OCI-LY7 (cell line): Measurements from ENCODE around the gene ZFP36L2.
A peak's percentile ranks its signal among the peaks of the same experiment; 100 is the strongest.

Source experiments
- EZH2phosphoT487 ChIP-seq: fragments of 200-600 bp; sonication (generic); IDR thresholded peaks from 2 replicates; pipeline ENCODE4 v1.6.1; 2018; ENCODE audit warnings: low read depth, borderline replicate concordance, mild to moderate bottlenecking, mixed run types, antibody characterized with exemption, low read length, moderate library complexity, mixed read lengths
- TF ChIP-seq, protein P1 (sequence below): fragments of 200-600 bp; sonication (generic); conservative IDR thresholded peaks from 2 replicates; pipeline ENCODE4 v1.5.1; 2014; ENCODE audit warnings: mild to moderate bottlenecking, antibody characterized with exemption, low read length, moderate library complexity, mixed read lengths

DNA sequence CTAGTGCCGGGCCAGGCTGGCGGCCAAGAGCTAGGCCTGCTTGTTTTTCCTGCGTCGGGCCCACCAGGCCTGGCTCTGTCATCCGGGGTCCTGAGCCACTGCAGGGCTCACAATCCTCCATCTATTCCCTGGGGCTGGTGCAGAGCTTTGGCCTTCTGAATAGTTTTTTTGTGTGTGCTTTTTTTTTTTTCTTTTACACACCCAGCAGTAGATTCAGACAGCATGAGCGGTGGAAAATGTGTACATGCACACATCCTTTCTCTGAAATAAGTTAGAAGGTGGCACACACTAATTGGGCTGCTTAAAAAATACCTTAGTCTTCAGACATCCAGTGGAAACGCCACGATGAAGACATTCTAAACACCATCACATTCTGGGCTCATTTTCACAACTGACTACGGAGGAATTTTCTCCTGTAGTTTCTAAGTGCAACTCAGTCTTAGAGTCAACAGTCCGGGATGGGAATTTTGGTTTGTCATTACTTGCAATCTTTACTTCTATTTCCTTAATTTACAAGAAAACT, 6.1 kb downstream of the ZFP36L2 start:
- TF ChIP-seq, protein P1, sequence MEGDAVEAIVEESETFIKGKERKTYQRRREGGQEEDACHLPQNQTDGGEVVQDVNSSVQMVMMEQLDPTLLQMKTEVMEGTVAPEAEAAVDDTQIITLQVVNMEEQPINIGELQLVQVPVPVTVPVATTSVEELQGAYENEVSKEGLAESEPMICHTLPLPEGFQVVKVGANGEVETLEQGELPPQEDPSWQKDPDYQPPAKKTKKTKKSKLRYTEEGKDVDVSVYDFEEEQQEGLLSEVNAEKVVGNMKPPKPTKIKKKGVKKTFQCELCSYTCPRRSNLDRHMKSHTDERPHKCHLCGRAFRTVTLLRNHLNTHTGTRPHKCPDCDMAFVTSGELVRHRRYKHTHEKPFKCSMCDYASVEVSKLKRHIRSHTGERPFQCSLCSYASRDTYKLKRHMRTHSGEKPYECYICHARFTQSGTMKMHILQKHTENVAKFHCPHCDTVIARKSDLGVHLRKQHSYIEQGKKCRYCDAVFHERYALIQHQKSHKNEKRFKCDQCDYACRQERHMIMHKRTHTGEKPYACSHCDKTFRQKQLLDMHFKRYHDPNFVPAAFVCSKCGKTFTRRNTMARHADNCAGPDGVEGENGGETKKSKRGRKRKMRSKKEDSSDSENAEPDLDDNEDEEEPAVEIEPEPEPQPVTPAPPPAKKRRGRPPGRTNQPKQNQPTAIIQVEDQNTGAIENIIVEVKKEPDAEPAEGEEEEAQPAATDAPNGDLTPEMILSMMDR: peak; percentile 51; the same call in 1 of the 2 replicates
- no peak for TF ChIP-seq EZH2phosphoT487
